Neuronal stem cell (in vitro differentiated cells): ENCODE measurements around the gene FGD2.

Experiments used
- DNase-seq: peaks from one replicate; pipeline ENCODE4 v3.0.0-alpha.2; 2013; ENCODE audit warnings: low spot score
- H2AFZ ChIP-seq: one replicate; pipeline ENCODE4 v1.6.1; 2013; ENCODE audit warnings: mild to moderate bottlenecking, low read length, inconsistent platforms
- H2AK5ac ChIP-seq: 2 replicates; pipeline ENCODE4 v1.6.1; 2013; ENCODE audit warnings: low read depth, mild to moderate bottlenecking, inconsistent platforms, low read length, moderate library complexity, mixed read lengths
- H2BK120ac ChIP-seq: 2 replicates; pipeline ENCODE4 v1.6.1; 2013; ENCODE audit warnings: low read depth, mild to moderate bottlenecking, inconsistent platforms, low read length, moderate library complexity, mixed read lengths
- H2BK12ac ChIP-seq: one replicate; pipeline ENCODE4 v1.6.1; 2013; ENCODE audit warnings: low read length, inconsistent platforms
- H2BK15ac ChIP-seq: 2 replicates; pipeline ENCODE4 v1.6.1; 2013; ENCODE audit warnings: mild to moderate bottlenecking, low read length, inconsistent platforms, mixed read lengths
- H2BK5ac ChIP-seq: one replicate; pipeline ENCODE4 v1.6.1; 2013; ENCODE audit warnings: inconsistent platforms, mild to moderate bottlenecking, low read length, moderate library complexity
- H3K14ac ChIP-seq: one replicate; pipeline ENCODE4 v1.6.1; 2013; ENCODE audit warnings: low read length, inconsistent platforms
- H3K18ac ChIP-seq: 2 replicates; pipeline ENCODE4 v1.6.1; 2013; ENCODE audit warnings: low read length, inconsistent platforms
- H3K23ac ChIP-seq: 2 replicates; pipeline ENCODE4 v1.6.1; 2013; ENCODE audit warnings: low read depth, mild to moderate bottlenecking, mixed read lengths, low read length, inconsistent platforms; ENCODE audit not compliant: poor library complexity
- H3K27ac ChIP-seq: replicated peaks from 3 replicates; pipeline ENCODE4 v1.5.1; 2013; ENCODE audit warnings: low read length, inconsistent platforms
- H3K27me3 ChIP-seq, 3 experiments: 2 replicates each; pipeline ENCODE4 v1.6.1; 2013; ENCODE audit warnings: low read length in 3 of 3, mild to moderate bottlenecking in 2 of 3, inconsistent platforms in 1 of 3, low read depth in 1 of 3, mixed read lengths in 1 of 3, moderate library complexity in 1 of 3; ENCODE audit not compliant: control insufficient read depth in 3 of 3, insufficient read depth in 3 of 3
- H3K36me3 ChIP-seq, 2 donors: replicated peaks in 1 of 2; 2 replicates each; pipeline ENCODE4 v1.6.1; 2013; ENCODE audit warnings: low read length in 2 of 2; ENCODE audit not compliant: control insufficient read depth in 2 of 2, insufficient read depth in 2 of 2
- H3K4ac ChIP-seq: 2 replicates; pipeline ENCODE4 v1.6.1; 2013; ENCODE audit warnings: inconsistent platforms, mild to moderate bottlenecking, low read length, moderate library complexity
- H3K4me1 ChIP-seq, 2 donors: 1 replicate in 1 of 2; 2 replicates in 1 of 2; pipeline ENCODE4 v1.6.1; 2013; ENCODE audit warnings: low read length in 2 of 2, low read depth in 1 of 2; ENCODE audit not compliant: control insufficient read depth in 2 of 2, insufficient read depth in 1 of 2
- H3K4me2 ChIP-seq: one replicate; pipeline ENCODE4 v1.6.1; 2013; ENCODE audit warnings: mild to moderate bottlenecking, low read length, inconsistent platforms; ENCODE audit not compliant: insufficient read depth, poor library complexity, severe bottlenecking
- H3K4me3 ChIP-seq, 2 donors: 2 replicates each; pipeline ENCODE4 v1.5.1; 2013; ENCODE audit warnings: low read length in 2 of 2, mild to moderate bottlenecking in 2 of 2, inconsistent platforms in 1 of 2, moderate library complexity in 1 of 2
- H3K79me1 ChIP-seq: one replicate; pipeline ENCODE4 v1.6.1; 2013; ENCODE audit warnings: low read depth, mild to moderate bottlenecking, inconsistent platforms, low read length, moderate library complexity
- H3K9ac ChIP-seq: one replicate; pipeline ENCODE4 v1.6.1; 2013; ENCODE audit warnings: mild to moderate bottlenecking, low read depth, low read length, inconsistent platforms; ENCODE audit not compliant: poor library complexity
- H3K9me3 ChIP-seq, 2 donors: replicated peaks in 1 of 2; 2 replicates each; pipeline versions ENCODE3 to v1.6.1; 2013; ENCODE audit warnings: low read length in 2 of 2, mild to moderate bottlenecking in 2 of 2, inconsistent platforms in 1 of 2, low read depth in 1 of 2, mixed read lengths in 1 of 2, moderate library complexity in 1 of 2; ENCODE audit not compliant: control insufficient read depth in 2 of 2, insufficient read depth in 1 of 2
- H4K8ac ChIP-seq: one replicate; pipeline ENCODE4 v1.6.1; 2013; ENCODE audit warnings: low read depth, mild to moderate bottlenecking, inconsistent platforms, low read length, moderate library complexity
- H4K91ac ChIP-seq: one replicate; pipeline ENCODE4 v1.6.1; 2013; ENCODE audit warnings: low read length, low read depth, mild to moderate bottlenecking, inconsistent platforms; ENCODE audit not compliant: poor library complexity
- WGBS, 2 donors: extraction: QIAGEN DNeasy Blood & Tissue Kit; methylation state at CpG; one replicate each; pipeline ENCODE4 v1.1.7; 2013; ENCODE audit warnings: missing lambda C conversion rate in 2 of 2, mixed read lengths in 1 of 2; ENCODE audit not compliant: insufficient read length in 2 of 2, insufficient replicate concordance in 1 of 2; ENCODE audit errors: extremely low coverage in 2 of 2; 5-methylcytosine and 5-hydroxymethylcytosine counted together

The FGD2 gene

GRCh38 chr6:36958775-36959554, 46.5 kb upstream of the FGD2 start:
- WGBS, 2 donors = no CpG with 5 or more reads among the region's 44 CpGs

GRCh38 chr6:36959555-36960250, 45.8 kb upstream of the FGD2 start:
- H3K9ac ChIP-seq = no peak overlapping the region
- peaks cover 7 to 12% of the 10 kb centered on the region in 2 donors for H3K4me1 ChIP-seq
- H3K23ac ChIP-seq = no peak overlapping the region
- H2AFZ ChIP-seq = no peak overlapping the region
- H3K79me1 ChIP-seq = no peaks in the 10 kb centered on the region
- H3K36me3 ChIP-seq = no peaks in the 10 kb centered on the region
- H3K4me3 ChIP-seq = no peak overlapping the region
- no peak overlapping the region for H2BK15ac ChIP-seq
- H3K4ac ChIP-seq = no peak overlapping the region
- WGBS, 2 donors = no CpG with 5 or more reads among the region's 17 CpGs
- H2AK5ac ChIP-seq = no peak overlapping the region
- no peak overlapping the region for H4K8ac ChIP-seq
- H3K27me3 ChIP-seq = peaks cover 0 to 18% (median 0%) of the 10 kb centered on the region in 3 experiments
- no peak overlapping the region for H3K14ac ChIP-seq
- no peak overlapping the region for H4K91ac ChIP-seq
- H3K27ac ChIP-seq = no peak overlapping the region
- H2BK5ac ChIP-seq = no peak overlapping the region
- H3K9me3 ChIP-seq = no peaks in the 10 kb centered on the region
- no peak overlapping the region for H2BK12ac ChIP-seq
- no peak for DNase-seq
- no peak overlapping the region for H2BK120ac ChIP-seq
- no peak overlapping the region for H3K4me2 ChIP-seq
- peak overlapping the region; percentile 25 for H3K18ac ChIP-seq

More at GRCh38 chr6:36958775-36959554, 46.5 kb upstream of the FGD2 start:
- peak overlapping the region; percentile 70 for H3K23ac ChIP-seq
- no peak overlapping the region for H3K14ac ChIP-seq
- H4K8ac ChIP-seq = no peak overlapping the region
- H3K9me3 ChIP-seq = no peaks in the 10 kb centered on the region
- no peaks in the 10 kb centered on the region for H3K79me1 ChIP-seq
- no peak overlapping the region for H2BK5ac ChIP-seq
- no peaks in the 10 kb centered on the region for H3K36me3 ChIP-seq
- no peak for DNase-seq
- H3K9ac ChIP-seq = peak overlapping the region; percentile 45
- peak overlapping the region; percentile 10 for H4K91ac ChIP-seq
- H3K4me1 ChIP-seq = peaks cover 7 to 11% of the 10 kb centered on the region in 2 donors
- H2BK12ac ChIP-seq = peak overlapping the region; percentile 85
- peak overlapping the region; percentile 36 for H3K18ac ChIP-seq
- no peak overlapping the region for H2BK120ac ChIP-seq
- peak overlapping the region; percentile 31 for H2AK5ac ChIP-seq
- H3K4ac ChIP-seq = no peak overlapping the region
- peak overlapping the region; percentile 23 for H2BK15ac ChIP-seq
- H2AFZ ChIP-seq = no peak overlapping the region
- no peak overlapping the region for H3K4me2 ChIP-seq
- H3K4me3 ChIP-seq = no peak overlapping the region
- H3K27ac ChIP-seq = no peak overlapping the region
- H3K27me3 ChIP-seq = peaks cover 0 to 24% (median 0%) of the 10 kb centered on the region in 3 experiments

- H3K4ac ChIP-seq = no peak overlapping the region
- H3K4me3 ChIP-seq = no peak overlapping the region
- H2BK15ac ChIP-seq = no peak overlapping the region
- H3K9me3 ChIP-seq = no peaks in the 10 kb centered on the region
- H3K4me2 ChIP-seq = no peak overlapping the region
- H2AFZ ChIP-seq = no peak overlapping the region
- peak overlapping the region; percentile 8 for H2BK5ac ChIP-seq
- H3K18ac ChIP-seq = no peak overlapping the region
- H2AK5ac ChIP-seq = peak overlapping the region; percentile 48
- no CpG with 5 or more reads among the region's 40 CpGs for WGBS, 2 donors
- H3K36me3 ChIP-seq = peaks cover 2 to 7% of the 10 kb centered on the region in 2 donors
- H3K9ac ChIP-seq = no peak overlapping the region
- H3K14ac ChIP-seq = no peak overlapping the region
- no peaks in the 10 kb centered on the region for H3K79me1 ChIP-seq
- no peak overlapping the region for H4K8ac ChIP-seq
- no peak overlapping the region for H2BK12ac ChIP-seq
- H4K91ac ChIP-seq = no peak overlapping the region
- no peak overlapping the region for H2BK120ac ChIP-seq
- H3K27ac ChIP-seq = no peak overlapping the region
- no peak for DNase-seq
- no peaks in the 10 kb centered on the region for H3K27me3 ChIP-seq
- peak overlapping the region; percentile 83 for H3K23ac ChIP-seq
- peaks cover 7 to 10% of the 10 kb centered on the region in 2 donors for H3K4me1 ChIP-seq
Observed at GRCh38 chr6:36961441-36962435, 43.7 kb upstream of the FGD2 start.
